HL-60 (cell line): ENCODE measurements around the gene SNX1.

Experiments used
- DNase-seq, 2 experiments: peaks; one replicate each; pipeline ENCODE4 v3.0.0-alpha.2; 2010 to 2020; ENCODE audit warnings: low read depth in 1 of 2, low spot score in 1 of 2
- H3K27ac ChIP-seq: fragments of 250-450 bp; sonication (Bioruptor Pico); replicated peaks from 2 replicates; pipeline ENCODE4 v1.5.1; 2020; ENCODE audit warnings: mild to moderate bottlenecking, moderate library complexity
- H3K27me3 ChIP-seq: fragments of 250-450 bp; sonication (Bioruptor Pico); 2 replicates; pipeline ENCODE4 v1.5.1; 2021; ENCODE audit warnings: mild to moderate bottlenecking, moderate library complexity; ENCODE audit not compliant: insufficient read depth, poor library complexity, severe bottlenecking
- H3K4me3 ChIP-seq: replicated peaks from 2 replicates; pipeline ENCODE4 v1.5.1; 2011; ENCODE audit warnings: mild to moderate bottlenecking, control low read depth, low read length; ENCODE audit not compliant: insufficient read depth
- CTCF ChIP-seq: IDR thresholded peaks from one replicate; pipeline ENCODE4 v1.5.1; 2011; ENCODE audit warnings: low read length, control low read depth, inconsistent platforms; ENCODE audit not compliant: insufficient read depth
- GABPA ChIP-seq: IDR thresholded peaks from 2 replicates; pipeline ENCODE4 v1.6.1; 2012; ENCODE audit warnings: low read depth
- POLR2AphosphoS5 ChIP-seq: IDR thresholded peaks from 2 replicates; pipeline ENCODE4 v1.6.1; 2012; ENCODE audit warnings: low read depth
- REST ChIP-seq: IDR thresholded peaks from 2 replicates; pipeline ENCODE4 v1.6.1; 2012; ENCODE audit warnings: low read depth; ENCODE audit not compliant: insufficient replicate concordance
- SPI1 ChIP-seq: IDR thresholded peaks from 2 replicates; pipeline ENCODE4 v1.6.1; 2012; ENCODE audit warnings: low read depth, mild to moderate bottlenecking, borderline replicate concordance

SNX1 gene

GRCh38 chr15:64144565-64145281, 48.9 kb downstream of the SNX1 start:
- Histone ChIP-seq H3K27ac (no peak overlapping the region), H3K27me3 (no peaks in the 10 kb centered on the region), H3K4me3 (no peak overlapping the region)
- TF ChIP-seq GABPA (no peak), REST (no peak), POLR2AphosphoS5 (peak; percentile 26; the same call in 1 of the 2 replicates)
- DNase-seq, result no peak

GRCh38 chr15:64146041-64146440, 50.3 kb downstream of the SNX1 start:
- TF ChIP-seq REST (no peak), SPI1 (no peak), GABPA (no peak)
- Histone ChIP-seq H3K4me3 (no peak overlapping the region), H3K27ac (no peak overlapping the region), H3K27me3 (peaks cover 3% of the 10 kb centered on the region)
- no peak for DNase-seq

GRCh38 chr15:64146520-64146884, 50.7 kb downstream of the SNX1 start:
- DNase-seq, result no peak
- Histone ChIP-seq H3K4me3 (no peak overlapping the region), H3K27ac (no peak overlapping the region), H3K27me3 (peaks cover 6% of the 10 kb centered on the region)
- TF ChIP-seq GABPA, result no peak
- TF ChIP-seq SPI1, result no peak
- TF ChIP-seq POLR2AphosphoS5, result no peak

DNA sequence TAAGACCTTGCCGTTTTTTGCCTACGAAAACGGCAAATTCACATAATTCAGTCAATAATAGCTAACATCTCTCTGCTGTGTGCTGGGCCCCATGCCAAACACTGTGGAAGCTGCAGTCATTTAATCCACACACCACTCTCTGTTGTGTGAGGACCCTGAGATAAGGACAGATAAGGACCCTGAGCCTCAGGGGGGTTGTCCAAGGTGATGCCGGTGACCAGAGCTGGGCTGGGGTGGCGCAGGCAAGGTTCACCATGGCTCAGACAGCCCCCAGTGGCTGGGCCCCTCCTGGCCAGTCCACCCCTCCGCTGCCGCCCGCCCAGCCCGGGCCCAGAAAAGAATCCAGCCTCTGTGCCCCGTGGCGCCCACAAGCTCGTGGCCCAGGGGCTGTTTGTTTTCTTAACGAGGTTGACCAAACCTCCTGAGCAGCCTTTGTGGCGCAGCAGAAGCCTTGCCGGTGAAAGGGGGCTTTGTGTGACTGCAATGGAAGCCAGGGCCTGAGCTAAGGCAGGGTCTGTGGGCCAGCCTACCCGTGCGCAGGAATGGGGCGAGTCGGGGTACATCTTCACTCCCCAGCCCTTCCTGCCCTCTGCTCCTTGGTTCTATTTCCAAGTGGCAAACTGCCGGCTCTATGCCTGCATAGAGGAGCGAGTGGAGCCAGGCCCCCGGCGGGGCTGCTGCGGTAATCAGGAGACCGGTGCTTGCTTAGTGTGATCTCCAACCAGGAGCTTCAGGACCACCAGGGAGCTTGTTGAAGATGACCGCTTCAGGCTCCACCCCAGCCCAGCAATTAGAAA, 51.3 kb downstream of the SNX1 start:
- Histone ChIP-seq H3K4me3 (no peak overlapping the region), H3K27me3 (peaks cover 10% of the 10 kb centered on the region), H3K27ac (no peak overlapping the region)
- no peak for TF ChIP-seq GABPA
- TF ChIP-seq SPI1, result no peak
- TF ChIP-seq REST, result no peak
- TF ChIP-seq CTCF, result no peak
- TF ChIP-seq POLR2AphosphoS5, result no peak
- no peak for DNase-seq
